HG03039 (cell line): Measurements from ENCODE around the gene ZNF319.
"Not testable (repeated sequence)": the region's sequence is repeated elsewhere in the genome, so short reads cannot be mapped to it uniquely, and the experiment has no call there.

Source experiments
- ATAC-seq: cut with Tn5 transposase; IDR thresholded peaks from one replicate; pipeline ENCODE4 v1.9.1; 2021; ENCODE audit warnings: mild to moderate bottlenecking, moderate library complexity; ENCODE audit not compliant: unreplicated experiment

Gene ZNF319

DNA sequence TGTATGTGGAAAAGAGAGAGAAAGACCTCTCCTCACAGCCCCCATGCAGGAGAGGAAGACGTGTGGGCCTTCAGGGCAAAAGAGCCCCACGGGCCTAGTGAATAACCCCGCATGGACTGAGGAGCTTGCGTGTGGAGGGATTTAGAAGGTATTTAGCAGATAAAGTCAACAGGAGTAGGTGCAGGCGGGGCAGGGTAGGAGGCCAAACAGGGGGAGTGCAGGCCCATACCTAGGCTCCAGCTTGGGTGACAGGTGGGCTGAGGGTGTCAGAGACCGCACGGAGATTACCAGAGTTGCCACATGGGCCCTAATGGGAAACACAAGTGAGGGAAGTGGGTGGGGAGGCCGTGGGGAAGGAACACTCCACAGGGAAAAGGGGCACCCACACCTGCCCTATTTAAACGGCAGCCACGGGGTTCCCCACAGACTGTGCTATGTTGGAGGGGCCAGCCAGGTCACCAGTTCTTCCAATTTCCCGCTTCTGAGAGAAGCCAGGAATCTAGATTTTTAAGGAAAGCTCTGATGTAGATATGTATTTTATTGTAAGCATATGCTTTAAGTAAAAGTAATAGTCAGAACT, 21.4 kb downstream of the ZNF319 start:
- ATAC-seq = no peak

DNA sequence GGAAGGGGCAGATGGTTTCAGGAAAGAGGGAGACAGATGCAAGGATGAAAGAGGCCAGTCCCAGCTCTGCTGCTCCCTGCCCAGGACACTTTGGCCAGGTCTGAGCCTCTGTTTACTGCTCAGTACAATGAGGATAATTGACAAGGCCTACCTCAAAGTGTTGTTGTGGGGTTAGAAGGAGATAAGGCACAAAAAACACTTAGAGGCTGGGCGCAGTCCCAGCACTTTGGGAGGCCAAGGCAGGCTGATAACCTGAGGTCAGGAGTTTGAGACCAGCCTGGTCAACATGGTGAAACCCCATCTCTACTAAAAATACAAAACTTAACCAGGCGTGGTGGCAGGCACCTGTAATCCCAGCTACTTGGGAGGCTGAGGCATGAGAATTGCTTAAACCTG, 22.4 kb downstream of the ZNF319 start:
- not testable (repeated sequence) for ATAC-seq

DNA sequence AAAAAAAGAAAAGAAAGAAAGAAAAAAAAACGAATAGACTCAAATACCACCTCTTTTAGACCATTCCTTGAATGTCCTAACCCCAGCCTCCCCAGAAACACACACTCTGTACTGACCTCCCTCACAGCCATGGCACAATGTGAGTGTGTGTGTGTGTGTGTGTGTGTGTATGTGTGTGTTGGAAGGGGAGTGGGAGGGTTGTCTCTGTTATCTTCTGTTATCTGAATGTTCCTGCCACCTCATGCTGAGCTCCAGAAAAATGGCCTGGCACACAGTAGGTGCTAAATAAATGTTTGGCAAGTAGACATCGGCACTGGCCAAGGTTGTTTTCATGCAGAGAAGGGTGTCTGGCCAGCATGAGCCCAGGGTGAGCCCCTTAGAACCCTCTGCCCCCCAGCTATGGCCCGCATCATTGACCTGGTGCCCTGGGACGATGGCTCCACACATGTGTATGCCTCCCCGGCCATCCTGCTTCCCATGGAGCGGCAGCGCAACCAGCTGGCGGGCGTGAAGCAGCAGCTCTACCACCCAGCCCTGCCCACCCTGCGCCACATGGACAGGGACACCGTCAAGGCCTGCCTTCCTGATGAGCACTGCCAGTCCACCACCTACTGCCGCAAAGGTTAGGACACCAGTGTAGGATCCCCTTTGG, 22.9 kb downstream of the ZNF319 start:
- ATAC-seq = no peak

DNA sequence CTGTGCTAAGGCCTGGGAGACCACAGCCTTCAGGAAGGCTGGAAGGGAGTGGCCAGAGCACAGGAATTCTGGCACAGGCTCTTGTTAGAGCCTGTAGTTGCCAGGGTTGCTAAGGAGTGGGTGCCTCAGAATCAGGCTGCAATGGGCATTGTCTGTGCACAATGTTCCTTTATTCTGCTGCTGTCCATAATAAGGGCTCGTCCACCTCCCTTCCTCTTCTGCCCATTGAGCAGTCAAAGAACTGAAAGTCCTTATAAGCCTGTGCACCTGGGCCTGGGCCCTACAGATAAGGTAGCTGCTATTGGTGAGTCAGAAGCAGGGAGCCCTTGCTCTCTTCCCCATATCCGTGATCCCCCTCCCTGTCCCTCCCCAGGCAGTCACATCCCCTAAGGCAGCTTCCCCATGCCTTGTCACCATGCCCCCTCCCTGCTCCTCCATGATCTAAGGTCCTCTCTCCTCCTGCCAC, 24.1 kb downstream of the ZNF319 start:
- no peak for ATAC-seq

DNA sequence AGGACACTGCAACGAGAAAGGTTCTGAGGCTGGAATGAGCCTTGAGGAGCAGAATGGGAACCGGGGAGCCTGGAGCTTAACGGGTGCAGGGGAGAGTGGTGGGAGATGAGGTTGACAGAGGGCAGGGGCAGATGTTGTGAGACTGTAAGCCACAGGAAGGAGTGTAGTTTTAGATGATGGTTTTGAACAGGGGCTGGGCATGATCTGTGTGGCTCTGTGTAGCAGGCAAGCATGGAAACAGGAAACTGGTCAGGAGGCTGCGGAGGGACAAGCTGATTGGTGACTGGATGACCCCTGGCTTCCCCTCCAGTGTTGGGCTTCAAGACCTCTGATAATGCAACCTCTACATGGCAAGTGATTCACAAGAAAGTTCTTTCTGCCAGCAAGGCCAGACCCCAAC, 28.2 kb downstream of the ZNF319 start:
- no peak for ATAC-seq

DNA sequence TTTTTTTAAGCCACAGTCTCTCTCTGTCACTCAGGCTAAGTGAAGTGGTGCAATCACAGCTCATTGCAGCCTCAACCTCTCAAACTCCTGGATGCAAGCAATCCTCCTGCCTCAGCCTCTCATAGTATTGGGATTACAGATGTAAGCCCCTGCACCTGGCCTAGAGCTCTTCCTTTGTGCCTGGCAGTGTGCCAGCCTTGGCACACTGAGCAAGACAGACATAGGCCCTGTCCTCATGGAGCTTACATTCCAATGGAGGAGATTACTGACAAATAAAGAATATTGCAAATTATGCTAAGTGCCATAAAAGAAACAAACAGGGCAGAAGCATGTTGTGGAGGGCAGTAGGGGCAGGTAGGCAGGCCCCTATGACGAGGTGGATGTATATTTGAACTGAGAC, 28.6 kb downstream of the ZNF319 start:
- no peak for ATAC-seq

DNA sequence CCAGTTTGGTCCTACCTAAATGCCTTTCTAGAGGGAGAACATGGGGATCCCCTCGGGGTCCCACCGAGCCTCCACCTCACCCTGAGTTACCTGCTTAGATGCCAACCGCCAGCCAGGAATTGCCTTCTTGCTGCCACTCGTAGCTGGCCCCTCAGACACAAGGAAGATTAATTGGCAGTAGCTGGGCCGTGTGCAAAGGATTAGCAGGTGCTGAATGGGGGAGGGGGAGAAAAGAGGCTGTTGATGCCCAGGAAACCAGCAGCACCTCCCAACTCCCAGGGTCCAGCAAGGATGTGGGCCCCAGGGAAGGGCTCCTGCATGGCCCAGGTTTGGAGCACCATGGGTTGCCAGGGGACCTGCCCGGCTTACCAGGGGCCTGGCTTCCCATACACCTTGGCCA, 29.5 kb downstream of the ZNF319 start, which contains the start of gene CNGB1:
Gene CNGB1 (minus strand): TSS at position 159 of the 400 bp plus-strand sequence. CDS start 3,842 bp downstream, outside the sequence.
- ATAC-seq = no peak

DNA sequence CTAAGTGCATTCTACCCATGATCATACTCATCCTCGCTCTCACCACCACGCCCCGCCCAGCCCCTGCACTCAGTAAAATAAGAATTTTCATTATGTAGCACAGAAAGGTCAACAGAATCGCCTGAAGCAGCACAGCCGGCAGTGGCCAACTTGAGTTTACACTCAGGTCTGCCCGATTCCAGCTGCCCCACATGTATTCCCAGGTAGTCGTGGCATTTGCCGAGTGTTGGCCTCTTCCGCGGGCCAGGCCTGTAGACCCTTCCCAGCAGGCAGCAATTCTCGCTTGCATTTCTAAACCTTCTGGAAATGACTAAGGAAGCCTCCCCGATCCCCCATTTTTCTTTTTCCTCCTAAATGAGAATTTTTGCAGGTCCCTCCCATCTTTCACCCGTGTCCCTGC, 30.2 kb downstream of the ZNF319 start:
- ATAC-seq = no peak

DNA sequence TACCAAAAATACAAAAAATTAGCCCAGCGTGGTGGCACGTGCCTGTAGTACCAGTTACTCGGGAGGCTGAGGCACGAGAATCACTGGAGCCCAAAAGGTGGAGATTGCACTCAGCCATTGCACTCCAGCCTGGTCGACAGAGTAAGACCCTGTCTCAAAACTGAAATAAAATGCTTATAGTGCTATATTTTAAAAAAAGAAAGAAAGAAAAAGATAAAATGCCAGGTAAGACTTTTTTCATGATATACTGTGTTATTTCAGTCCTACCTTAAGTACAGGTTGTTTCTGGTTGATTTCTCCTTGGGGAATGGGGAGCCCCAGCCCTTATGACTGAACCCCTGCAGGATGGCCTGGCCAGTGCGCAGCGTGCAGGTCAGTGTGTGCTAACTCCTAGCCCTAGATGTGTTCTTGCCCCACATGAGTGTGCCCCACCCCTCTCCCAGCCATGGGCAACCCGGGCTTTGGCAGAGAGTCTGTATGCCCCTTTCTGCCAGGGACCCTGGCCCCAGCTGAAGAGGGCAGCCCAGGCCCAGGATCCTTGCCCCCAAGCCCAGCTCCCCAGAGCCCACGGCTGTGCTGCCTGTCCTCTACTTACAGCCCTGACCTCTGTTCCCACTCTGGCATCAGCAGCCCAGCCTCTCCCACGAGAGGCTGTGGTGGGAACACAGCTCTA, 30.9 kb downstream of the ZNF319 start:
- ATAC-seq = no peak

DNA sequence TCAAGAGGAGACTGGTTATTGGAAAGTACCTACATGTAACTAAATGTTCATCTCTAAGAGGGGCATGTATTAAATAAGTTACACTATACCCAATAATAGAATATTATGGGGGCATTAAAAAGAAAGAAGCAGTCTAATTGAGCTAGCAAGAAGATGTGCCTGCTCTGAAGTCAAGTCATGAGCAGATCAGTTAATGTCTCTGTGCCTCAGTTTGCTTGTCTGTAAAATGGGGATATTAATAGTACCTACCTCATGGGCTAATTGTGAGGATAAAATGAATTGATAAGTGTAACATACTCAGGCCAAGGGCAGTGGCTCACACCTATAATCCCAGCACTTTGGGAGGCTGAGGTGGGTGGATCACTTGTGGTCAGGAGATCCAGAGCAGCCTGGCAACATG, 32.6 kb downstream of the ZNF319 start:
- no peak for ATAC-seq

DNA sequence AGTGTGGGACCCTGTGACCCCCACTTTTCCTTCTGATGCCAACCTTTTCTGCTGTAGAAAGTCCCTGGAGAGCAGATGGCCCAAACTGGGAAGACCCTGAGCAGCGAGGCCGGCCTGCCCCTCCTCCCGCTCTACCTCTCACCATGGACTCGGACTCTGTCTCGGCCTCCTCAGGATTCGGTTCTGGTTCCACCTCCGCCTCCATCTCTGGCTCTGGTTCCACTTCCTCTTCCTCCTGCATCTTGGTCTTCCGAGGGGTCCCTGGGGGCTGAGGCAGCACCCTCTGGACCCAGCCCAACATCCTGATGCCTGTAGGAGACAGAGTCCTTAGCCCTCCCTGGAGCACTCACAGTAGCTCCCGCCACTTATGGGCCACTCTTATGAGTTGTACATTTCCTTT, 33.5 kb downstream of the ZNF319 start:
- ATAC-seq = no peak

DNA sequence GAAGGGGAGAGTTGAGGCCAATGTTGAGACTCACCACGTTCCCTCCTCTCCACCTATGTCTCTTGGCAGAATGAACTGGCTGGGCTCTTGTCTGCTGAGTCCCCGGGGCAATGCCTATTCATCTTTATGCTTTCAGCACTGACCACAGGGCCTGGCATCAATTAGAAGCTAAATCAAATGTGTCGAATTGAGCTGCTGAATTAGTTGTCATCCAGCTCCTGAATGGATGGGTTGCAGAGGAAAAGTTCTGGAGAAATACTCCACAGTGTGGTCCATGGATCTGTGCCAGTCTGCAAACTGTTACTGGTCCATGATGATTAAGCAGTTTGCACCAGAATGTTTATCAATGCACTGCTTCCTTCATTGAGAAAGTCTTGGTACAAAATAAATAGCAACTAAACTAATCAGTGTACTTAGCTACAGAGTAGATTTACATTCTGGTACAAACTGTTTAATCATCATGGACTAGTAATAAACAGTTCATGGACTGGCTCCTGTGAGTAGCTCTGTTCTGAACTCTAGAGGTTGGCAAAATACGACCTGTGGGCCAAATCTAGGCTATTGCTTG, 34.2 kb downstream of the ZNF319 start:
- no peak for ATAC-seq

DNA sequence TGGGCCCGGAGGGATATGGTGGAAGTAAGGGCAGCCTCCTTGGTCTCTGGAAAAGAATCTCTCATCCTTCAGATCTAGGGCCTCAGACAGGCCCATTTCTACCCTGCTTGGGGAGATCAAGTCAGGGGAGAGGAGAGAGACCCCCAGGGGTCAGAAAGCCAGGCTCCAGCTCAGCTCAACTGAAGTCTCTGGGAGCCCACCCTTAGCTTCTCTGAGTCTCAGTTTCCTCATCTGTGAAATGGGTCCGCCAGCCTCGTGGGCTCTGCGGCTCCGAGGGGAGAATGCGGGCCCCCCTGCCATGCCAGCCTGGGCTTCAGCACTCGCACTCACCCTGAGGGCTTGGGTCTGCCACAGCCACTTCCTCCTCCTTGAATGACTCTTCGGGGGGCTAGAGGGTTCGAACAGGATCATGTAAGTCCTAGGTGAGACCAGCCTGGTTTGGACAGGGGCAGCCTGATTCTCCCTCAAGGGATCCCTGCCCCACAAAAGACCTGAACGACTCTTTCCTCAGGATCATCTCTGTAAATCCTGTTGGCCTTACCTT, 36.2 kb downstream of the ZNF319 start:
- ATAC-seq = no peak

DNA sequence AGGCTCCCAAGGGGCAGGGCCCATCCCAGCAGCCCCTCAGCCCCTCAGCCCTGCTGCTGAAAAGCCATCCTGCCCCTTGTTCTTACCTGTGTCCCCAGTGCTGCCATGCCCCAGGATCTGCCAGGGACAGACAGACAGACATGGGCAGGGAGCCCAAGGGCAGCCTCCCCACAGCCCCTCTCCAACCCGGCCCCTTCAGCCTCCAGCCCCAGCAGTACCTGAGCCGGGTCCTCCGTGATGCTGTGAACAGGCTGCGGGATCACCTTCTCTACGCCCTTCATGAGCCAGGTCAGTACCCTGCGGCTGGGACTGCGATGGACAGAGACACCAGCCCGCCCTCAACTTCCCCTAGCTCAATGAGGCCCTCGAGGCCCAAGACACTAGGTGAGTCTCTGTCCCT, 37.7 kb downstream of the ZNF319 start:
- ATAC-seq = no peak

DNA sequence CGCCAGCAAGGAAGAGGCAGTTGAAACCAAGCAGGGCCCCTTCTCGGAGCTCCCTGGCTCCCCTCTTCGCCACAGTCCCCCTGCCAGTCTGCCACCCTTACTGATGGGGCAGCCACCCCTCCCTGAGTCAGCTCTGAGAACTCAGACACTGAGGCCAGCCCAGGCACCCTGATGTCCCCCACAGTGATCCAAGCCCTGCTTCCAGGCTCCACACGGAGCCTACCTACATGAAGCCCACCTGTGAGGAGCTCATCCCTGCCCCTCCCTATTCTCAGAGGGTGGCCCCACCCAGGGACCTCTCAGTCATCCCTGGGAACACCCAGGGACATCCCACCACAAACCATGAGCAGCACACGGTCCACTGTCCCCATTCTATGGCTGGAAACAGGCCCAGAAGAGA, 38.4 kb downstream of the ZNF319 start:
- no peak for ATAC-seq

DNA sequence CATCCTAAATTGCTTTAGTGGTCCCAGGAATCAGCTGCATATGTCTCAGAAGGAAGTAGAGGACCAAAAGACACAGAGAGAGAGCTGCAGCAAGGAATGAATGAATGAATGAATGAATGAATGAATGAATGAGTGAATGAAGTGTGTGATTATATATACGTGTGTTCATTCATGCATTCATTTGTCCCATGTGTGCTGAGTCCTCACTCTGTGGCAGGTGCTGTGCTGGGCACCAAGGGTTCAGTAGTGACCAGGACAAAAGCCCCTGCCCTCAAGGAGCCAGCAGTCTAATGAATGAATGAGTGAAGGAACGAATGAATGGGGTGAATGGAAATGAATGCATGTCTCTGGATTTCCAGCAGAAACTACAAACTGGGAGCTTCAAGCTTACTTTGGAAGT, 38.9 kb downstream of the ZNF319 start:
- no peak for ATAC-seq

DNA sequence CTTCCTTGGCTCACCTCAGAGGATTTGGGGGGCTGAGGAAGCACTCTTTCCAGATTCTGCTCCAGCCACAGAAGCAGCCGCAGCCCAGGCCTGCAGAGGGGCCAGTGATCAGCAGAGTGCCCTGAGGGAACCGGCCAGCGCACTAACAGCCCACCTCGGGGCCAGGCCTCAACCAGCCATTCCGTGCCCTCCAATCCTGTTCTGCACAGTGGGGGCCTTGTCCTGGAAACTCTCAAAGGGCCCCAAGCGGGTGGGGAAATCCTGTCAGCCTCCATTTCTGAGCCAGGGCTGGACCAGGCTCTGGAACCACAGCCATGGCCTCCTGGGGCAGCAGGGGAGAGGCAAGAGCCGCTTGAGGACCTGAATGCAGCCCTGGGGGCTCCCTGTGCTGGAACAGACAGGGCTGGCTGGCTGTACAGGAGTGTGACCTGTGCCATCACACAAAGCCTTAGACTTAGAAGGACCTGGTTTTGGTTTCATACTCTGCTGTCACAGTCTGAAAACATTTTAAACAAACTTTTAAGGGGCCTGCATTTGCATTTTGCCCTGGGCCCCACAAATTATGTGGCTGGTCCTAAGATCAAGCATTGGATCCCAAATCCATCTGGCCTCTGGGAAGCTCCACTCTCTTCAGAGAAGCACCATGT, 39.5 kb downstream of the ZNF319 start:
- no peak for ATAC-seq

DNA sequence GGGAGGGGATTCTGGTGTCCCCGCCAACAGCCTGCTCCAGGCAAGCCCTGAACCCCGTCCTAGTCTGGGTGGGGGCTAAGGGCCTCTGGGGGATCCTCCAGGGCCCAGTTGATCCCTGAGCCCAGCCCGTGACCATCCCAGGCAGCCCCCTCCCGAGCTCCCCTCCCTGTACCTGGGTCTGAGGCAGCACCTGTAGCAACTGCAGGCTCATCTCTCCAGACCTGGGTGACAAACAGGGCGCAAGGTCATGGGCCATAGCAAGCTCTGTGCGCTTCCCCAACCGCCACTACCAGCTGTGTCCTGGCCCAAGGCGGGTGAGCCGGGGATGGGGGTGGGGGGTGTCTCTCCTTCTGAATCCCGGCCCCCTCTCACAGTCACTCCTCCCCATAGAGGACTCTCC, 40.2 kb downstream of the ZNF319 start:
- no peak for ATAC-seq

DNA sequence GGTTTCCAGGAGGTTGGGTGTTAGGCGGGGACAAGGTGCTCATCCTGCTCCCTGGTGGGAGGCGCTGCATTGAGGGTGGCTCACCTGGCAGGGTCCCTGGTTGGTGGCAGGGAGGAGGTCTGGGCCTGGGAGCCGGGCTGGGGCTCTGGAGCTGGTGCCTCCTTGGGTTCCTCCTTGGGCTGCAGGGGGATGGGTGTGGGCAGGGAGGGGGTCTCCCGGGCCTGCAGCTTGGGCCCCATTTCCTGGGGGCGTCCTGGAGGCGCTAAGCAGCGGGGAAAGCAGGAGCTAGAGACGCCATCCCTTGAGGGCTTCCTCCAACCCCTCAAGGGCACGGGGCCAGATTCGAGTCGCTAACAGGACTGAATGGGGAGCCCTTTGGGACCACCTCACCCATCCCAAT, 40.7 kb downstream of the ZNF319 start:
- ATAC-seq = no peak

DNA sequence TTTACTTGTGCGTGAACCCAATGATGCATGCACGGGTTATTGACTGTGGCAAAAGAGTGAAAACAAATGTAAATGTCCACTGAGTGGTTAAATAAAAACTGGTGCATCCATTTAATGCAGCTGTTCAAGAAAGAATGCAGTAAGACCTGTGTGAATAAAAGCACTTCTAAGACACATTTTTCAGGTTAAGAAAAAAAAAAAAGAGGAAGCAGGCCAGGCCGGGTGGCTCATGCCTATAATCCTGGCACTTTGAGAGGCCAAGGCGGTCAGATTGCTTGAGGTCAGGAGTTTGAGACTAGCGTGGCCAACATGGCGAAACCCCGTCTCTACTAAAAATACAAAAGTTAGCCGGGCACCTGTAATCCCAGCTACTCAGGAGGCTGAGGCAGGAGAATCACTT, 41.4 kb downstream of the ZNF319 start:
- no peak for ATAC-seq

DNA sequence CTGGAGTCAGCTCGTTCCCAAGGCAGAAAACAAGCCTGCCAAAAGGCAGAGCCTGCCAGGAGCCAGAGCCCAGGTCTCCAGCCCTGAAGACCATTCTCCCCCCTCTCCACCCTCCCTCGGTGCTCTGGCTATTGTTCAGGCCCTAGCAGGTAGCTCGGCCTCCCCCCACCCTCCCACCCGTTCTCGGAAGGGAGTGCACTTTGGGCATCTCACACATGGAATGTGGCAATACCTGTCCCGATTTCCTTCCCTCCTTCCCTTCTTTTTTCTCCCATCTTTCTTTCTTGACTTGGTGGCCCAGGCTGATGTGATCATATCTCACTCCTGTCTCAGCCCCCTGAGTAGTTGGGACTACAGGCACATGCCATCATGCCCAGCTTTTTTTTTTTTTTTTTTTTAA, 41.9 kb downstream of the ZNF319 start:
- ATAC-seq = no peak
